H1 (cell line): ENCODE results near the gene NOL4L. TPM values are rescaled to one million over a fixed set of nuclear protein-coding genes. Genes with fewer than 3 reads are reported as not detected.

Experiments used
- CTCF ChIA-PET: fragments of 300-600 bp; sonication (Branson Sonifier 250); formaldehyde crosslinking; loops from one replicate; lab custom pipeline; 2021; ENCODE audit not compliant: partially characterized antibody; lab: Charles Lee
- POLR2A ChIA-PET: fragments of 300-600 bp; sonication (Branson Sonifier 250); formaldehyde crosslinking; loops from one replicate; lab custom pipeline; 2021; ENCODE audit warnings: inconsistent platforms; ENCODE audit not compliant: partially characterized antibody; lab: Charles Lee
- DNase-seq, 2 experiments: peaks; one replicate each; pipeline versions ENCODE4 v3.0.0 to v3.0.0-alpha.2; 2010 to 2022; ENCODE audit warnings: low spot score in 2 of 2, low read depth in 1 of 2, mixed read lengths in 1 of 2
- FAIRE-seq: peaks from 2 replicates; lab custom pipeline; 2011; peaks lifted over from hg19 to GRCh38; lab: Jason Lieb, UNC
- H2AFZ ChIP-seq: 2 replicates; pipeline ENCODE4 v1.8.1; 2012; ENCODE audit warnings: low read length, inconsistent platforms
- H2AK5ac ChIP-seq: 2 replicates; pipeline ENCODE4 v1.6.1; 2013; ENCODE audit warnings: low read depth, low read length
- H2BK120ac ChIP-seq: replicated peaks from 2 replicates; pipeline ENCODE3; 2013; ENCODE audit warnings: low read depth, low read length, inconsistent platforms
- H2BK12ac ChIP-seq: 2 replicates; pipeline ENCODE4 v1.6.1; 2013; ENCODE audit warnings: low read depth, low read length
- H2BK15ac ChIP-seq: 2 replicates; pipeline ENCODE4 v1.6.1; 2013; ENCODE audit warnings: low read length
- H2BK20ac ChIP-seq: 2 replicates; pipeline ENCODE4 v1.6.1; 2013; ENCODE audit warnings: low read length
- H2BK5ac ChIP-seq: 2 replicates; pipeline ENCODE4 v1.6.1; 2013; ENCODE audit warnings: low read depth, low read length
- H3K14ac ChIP-seq: 2 replicates; pipeline ENCODE4 v1.6.1; 2013; ENCODE audit warnings: inconsistent platforms; ENCODE audit not compliant: insufficient read length
- H3K18ac ChIP-seq: 2 replicates; pipeline ENCODE4 v1.6.1; 2013; ENCODE audit warnings: low read length; ENCODE audit errors: extremely low read depth
- H3K23ac ChIP-seq: 2 replicates; pipeline ENCODE4 v1.6.1; 2013; ENCODE audit warnings: inconsistent platforms; ENCODE audit not compliant: insufficient read length
- H3K23me2 ChIP-seq: 2 replicates; pipeline ENCODE4 v1.6.1; 2013; ENCODE audit warnings: low read depth, low read length
- H3K27ac ChIP-seq: 2 replicates; pipeline ENCODE4 v1.6.1; 2011; ENCODE audit warnings: low read depth, low read length, inconsistent platforms
- H3K27me3 ChIP-seq, 4 experiments: replicated peaks in 1 of 4; 1 replicate in 1 of 4; 2 replicates in 3 of 4; pipeline versions ENCODE4 v1.6.1 to v1.8.1; 2011 to 2013; ENCODE audit warnings: low read length in 3 of 4, mild to moderate bottlenecking in 3 of 4, inconsistent platforms in 2 of 4, mixed read lengths in 2 of 4, moderate library complexity in 1 of 4; ENCODE audit not compliant: control insufficient read depth in 3 of 4, insufficient read depth in 3 of 4; ENCODE audit errors: extremely low read depth in 1 of 4
- H3K36me3 ChIP-seq, 4 experiments: 2 replicates each; pipeline versions ENCODE4 v1.6.1 to v1.8.1; 2011 to 2013; ENCODE audit warnings: mild to moderate bottlenecking in 4 of 4, low read length in 3 of 4, moderate library complexity in 2 of 4, control low read depth in 1 of 4, inconsistent platforms in 1 of 4; ENCODE audit not compliant: insufficient read depth in 4 of 4, control insufficient read depth in 2 of 4
- H3K4ac ChIP-seq: replicated peaks from 2 replicates; pipeline ENCODE3; 2013; ENCODE audit warnings: low read length, low read depth, mixed read lengths, inconsistent platforms; ENCODE audit not compliant: insufficient read length
- H3K4me1 ChIP-seq, 4 experiments: replicated peaks in 1 of 4; 1 replicate in 1 of 4; 2 replicates in 3 of 4; pipeline versions ENCODE4 v1.6.1 to v1.8.1; 2011 to 2013; ENCODE audit warnings: low read length in 3 of 4, inconsistent platforms in 2 of 4, mixed read lengths in 1 of 4; ENCODE audit not compliant: insufficient read depth in 4 of 4, control insufficient read depth in 3 of 4
- H3K4me2 ChIP-seq, 2 experiments: 2 replicates each; pipeline versions ENCODE4 v1.6.1 to v1.8.1; 2011 to 2013; ENCODE audit warnings: low read depth in 2 of 2, low read length in 2 of 2, control low read depth in 1 of 2, inconsistent platforms in 1 of 2, mild to moderate bottlenecking in 1 of 2; ENCODE audit not compliant: insufficient read depth in 1 of 2
- H3K4me3 ChIP-seq, 4 experiments: fragments of 200-600, 300-600 bp in 1 of 4; sonication (generic), shearing (Covaris generic), sonication (Bioruptor Twin) in 1 of 4; 2 replicates each; pipeline versions ENCODE4 v1.5.1 to v1.8.1; 2011 to 2016; ENCODE audit warnings: low read length in 4 of 4, low read depth in 3 of 4, control low read depth in 2 of 4, inconsistent platforms in 2 of 4, mild to moderate bottlenecking in 2 of 4, mixed read lengths in 1 of 4, moderate library complexity in 1 of 4; ENCODE audit not compliant: insufficient read depth in 2 of 4; ENCODE audit errors: extremely low read depth in 1 of 4
- H3K56ac ChIP-seq: replicated peaks from 2 replicates; pipeline ENCODE3; 2013; ENCODE audit warnings: low read depth, mild to moderate bottlenecking, mixed read lengths, low read length, inconsistent platforms; ENCODE audit not compliant: insufficient read length
- H3K79me1 ChIP-seq: 2 replicates; pipeline ENCODE4 v1.6.1; 2013; ENCODE audit warnings: low read depth, low read length, control low read depth
- H3K79me2 ChIP-seq, 2 experiments: 2 replicates each; pipeline versions ENCODE4 v1.6.1 to v1.8.1; 2012 to 2013; ENCODE audit warnings: low read length in 2 of 2, mild to moderate bottlenecking in 2 of 2, inconsistent platforms in 1 of 2; ENCODE audit not compliant: insufficient read depth in 2 of 2, control insufficient read depth in 1 of 2
- H3K9ac ChIP-seq, 4 experiments: replicated peaks in 1 of 4; 1 replicate in 1 of 4; 2 replicates in 3 of 4; pipeline versions ENCODE4 v1.6.1 to v1.8.1; 2011 to 2013; ENCODE audit warnings: low read depth in 3 of 4, low read length in 3 of 4, control low read depth in 2 of 4, mild to moderate bottlenecking in 2 of 4, moderate library complexity in 2 of 4, inconsistent platforms in 1 of 4; ENCODE audit errors: extremely low read depth in 1 of 4
- H3K9me3 ChIP-seq, 2 experiments: 2 replicates each; pipeline versions ENCODE4 v1.6.1 to v1.8.1; 2012 to 2013; ENCODE audit warnings: mild to moderate bottlenecking in 2 of 2, moderate library complexity in 2 of 2, control low read depth in 1 of 2, inconsistent platforms in 1 of 2, low read depth in 1 of 2, low read length in 1 of 2, mixed read lengths in 1 of 2; ENCODE audit not compliant: insufficient read depth in 2 of 2
- H4K20me1 ChIP-seq, 2 experiments: replicated peaks in 1 of 2; 2 replicates each; pipeline versions ENCODE3 to v1.8.1; 2011 to 2013; ENCODE audit warnings: inconsistent platforms in 2 of 2, low read length in 2 of 2, mild to moderate bottlenecking in 1 of 2; ENCODE audit not compliant: insufficient read depth in 2 of 2, control insufficient read depth in 1 of 2
- H4K5ac ChIP-seq: 2 replicates; pipeline ENCODE4 v1.6.1; 2013; ENCODE audit warnings: low read length, low read depth, mixed read lengths, inconsistent platforms; ENCODE audit not compliant: insufficient read length
- H4K8ac ChIP-seq: 2 replicates; pipeline ENCODE4 v1.8.0; 2013; ENCODE audit warnings: mild to moderate bottlenecking, moderate library complexity, low read length, inconsistent platforms; ENCODE audit not compliant: insufficient read depth; ENCODE audit errors: extremely low read depth
- H4K91ac ChIP-seq: replicated peaks from 2 replicates; pipeline ENCODE3; 2013; ENCODE audit warnings: low read length, mixed read lengths, inconsistent platforms; ENCODE audit not compliant: insufficient read length
- CHD2 ChIP-seq: IDR thresholded peaks from 2 replicates; pipeline ENCODE4 v1.6.1; 2012; ENCODE audit warnings: low read length, improper control_type of control experiment
- EGR1 ChIP-seq: IDR thresholded peaks from 2 replicates; pipeline ENCODE4 v1.6.1; 2011; ENCODE audit warnings: low read depth, low read length, borderline replicate concordance
- KDM5A ChIP-seq: fragments of 200-600 bp; IDR thresholded peaks from 2 replicates; pipeline ENCODE4 v1.7.1; 2012; ENCODE audit warnings: mild to moderate bottlenecking, low read length, inconsistent platforms, mixed read lengths
- RBBP5 ChIP-seq: IDR thresholded peaks from 2 replicates; pipeline ENCODE4 v1.7.1; 2012; ENCODE audit warnings: low read depth, mild to moderate bottlenecking, inconsistent platforms, low read length, moderate library complexity, borderline replicate concordance
- SP4 ChIP-seq: IDR thresholded peaks from 2 replicates; pipeline ENCODE4 v1.6.1; 2012; ENCODE audit warnings: low read length, inconsistent platforms
- ZNF274 ChIP-seq: IDR thresholded peaks from 2 replicates; pipeline ENCODE4 v1.7.0; 2012; ENCODE audit warnings: low read length, borderline replicate concordance; ENCODE audit errors: extremely low read depth
- WGBS, 2 experiments: shearing (Covaris generic) in 1 of 2; methylation state at CpG; one replicate each; pipeline versions ENCODE4 v1.1.6 to v1.1.7; 2013 to 2015; ENCODE audit warnings: low lambda C conversion rate in 2 of 2, mixed read lengths in 2 of 2, inconsistent platforms in 1 of 2, low coverage in 1 of 2, missing lambda C conversion rate in 1 of 2; ENCODE audit not compliant: insufficient replicate concordance in 2 of 2, insufficient coverage in 1 of 2, insufficient read length in 1 of 2; ENCODE audit errors: extremely low coverage in 1 of 2, missing lambda C conversion rate in 1 of 2; 5-methylcytosine and 5-hydroxymethylcytosine counted together
- polyA plus RNA-seq, 7 experiments: library from polyadenylated mRNA; depleted of rRNA in 3 of 7; stranded (reverse) in 5 of 7; unstranded in 2 of 7; fragments of >200 nt in 5 of 7; fragments of 200-250 nt in 2 of 7; gene quantifications; 1 replicate in 5 of 7; 2 replicates in 1 of 7; 4 replicates in 1 of 7; pipeline versions ENCODE4 v1.2.1 to v1.2.3, GENCODE V29; 2011 to 2013; ENCODE audit warnings: missing spikeins in 2 of 7, mixed read lengths in 2 of 7
- total RNA-seq: library from RNA; stranded (reverse); fragmentation: NEBNext Ultra II Directional; extraction: Animal tissue kit (Norgen Biotek cat#: 25700); gene quantifications from 2 replicates; pipeline ENCODE4 v1.2.1, GENCODE V29; 2021

NOL4L gene
- total and polyA plus RNA-seq, 2 of the 8 experiments (the other 6 are each of a cell fraction or from before 2014, with no cell fraction given): 15.3 to 23.7 TPM

DNA sequence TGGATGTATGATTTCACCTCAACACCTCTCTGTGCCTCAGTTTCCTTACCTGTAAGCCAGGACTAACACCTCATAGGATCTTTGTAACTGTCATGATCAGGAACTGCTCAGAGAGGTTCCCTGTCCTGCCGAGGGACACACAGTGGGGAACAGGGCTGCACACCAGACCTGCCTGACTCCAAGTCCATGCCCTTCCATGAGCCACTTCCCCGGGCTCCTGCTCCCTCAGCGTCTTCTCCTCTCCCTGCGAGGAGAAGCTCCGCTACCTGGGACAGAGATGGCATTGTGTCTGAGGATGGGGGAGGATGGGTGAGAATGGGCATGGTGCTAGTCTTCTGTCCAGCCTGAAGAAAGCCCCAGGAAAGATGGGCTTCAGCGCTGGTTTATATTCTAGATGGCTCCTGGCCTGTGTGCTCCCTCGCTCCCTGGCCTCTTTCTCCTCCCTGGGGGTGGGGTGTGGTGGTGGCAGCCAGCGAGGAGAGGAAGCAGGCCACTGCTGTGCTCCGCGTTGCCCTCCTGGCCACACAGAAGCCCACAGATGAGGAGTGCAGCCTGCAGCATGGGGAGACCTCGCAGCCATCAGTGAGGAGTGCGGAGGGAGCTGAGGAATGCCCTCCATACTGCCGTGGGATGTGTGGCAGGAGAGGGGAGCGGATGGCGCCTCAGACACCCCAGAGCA is 67.1 kb downstream of the NOL4L start:
- H3K27ac ChIP-seq: no peak overlapping the region
- ChIA-PET CTCF (interaction anchor here (0.6 to 11.7 kb wide), 6 partner anchors 11 to 143 kb away, joined by 3 to 246 read pairs (median 4); no protein-coding TSS in a partner anchor), POLR2A (no interaction called here)
- TF ChIP-seq ZNF274: no peak
- no peak for TF ChIP-seq RBBP5
- TF ChIP-seq EGR1: no peak
- TF ChIP-seq SP4: no peak
- TF ChIP-seq KDM5A: no peak
- no peak for TF ChIP-seq CHD2

More for the DNA sequence above, 67.1 kb downstream of the NOL4L start:
- Histone ChIP-seq H3K27me3 (0 out of 7 replicates have a peak, but pooled peaks cover 0 to 2% (median 0%) of the 10 kb centered on the region in 4 experiments), H3K4me3 (no peak overlapping the region), H3K79me2 (no peaks in the 10 kb centered on the region), H3K23me2 (no peaks in the 10 kb centered on the region), H4K91ac (no peak overlapping the region), H3K4me1 (peaks cover 0 to 9% (median under 1%) of the 10 kb centered on the region in 4 experiments; a peak in 4 of 7 replicates), H2BK5ac (no peak overlapping the region), H3K9me3 (no peaks in the 10 kb centered on the region), H4K8ac (no peak overlapping the region), H2BK120ac (no peak overlapping the region), H2BK12ac (no peak overlapping the region), H3K36me3 (no peaks in the 10 kb centered on the region), H3K56ac (no peak overlapping the region), H2BK15ac (no peak overlapping the region), H3K14ac (no peak overlapping the region), H3K9ac (no peak overlapping the region), H4K20me1 (no peaks in the 10 kb centered on the region), H2AFZ (no peak overlapping the region), H3K23ac (no peak overlapping the region), H3K79me1 (no peaks in the 10 kb centered on the region), H3K4ac (no peak overlapping the region), H3K4me2 (no peak overlapping the region), H3K18ac (no peak overlapping the region), H4K5ac (no peak overlapping the region), H2BK20ac (no peak overlapping the region), H2AK5ac (no peak overlapping the region)
- no peak for DNase-seq
- WGBS, 2 experiments: 75% methylated on average over 15 of the region's 15 CpGs; no CpG with 5 or more reads in 1 of the 2 experiments
- no peak for FAIRE-seq
